Measurements from ENCODE around the gene WFDC1. TPM values are rescaled to one million over a fixed set of nuclear protein-coding genes. Genes with fewer than 3 reads are reported as not detected.
"Not testable (repeated sequence)": the region's sequence is repeated elsewhere in the genome, so short reads cannot be mapped to it uniquely, and the experiment has no call there.

WFDC1 gene
- total RNA-seq, 1 donor from 2014 or later: 12.0 TPM

- Histone ChIP-seq H3K4me1 (no peaks in the 10 kb centered on the region), H3K36me3 (no peaks in the 10 kb centered on the region), H3K4me3 (no peak overlapping the region), H3K9me3 (no peaks in the 10 kb centered on the region), H3K27me3 (no peaks in the 10 kb centered on the region), H3K27ac (no peak overlapping the region)
- intact Hi-C loops (cut with DNase I): no loop called here
- TF ChIP-seq CTCF (IDR thresholded peaks at IDR 0.05): no peak
- no peak for TF ChIP-seq POLR2A (IDR thresholded peaks at IDR 0.05)
- no peak for TF ChIP-seq POLR2AphosphoS5 (IDR thresholded peaks at IDR 0.05; ENCODE audit: insufficient read depth in 1 of 2, low read depth in 1 of 2)
- DNase-seq (ENCODE audit: extremely low spot score in 2 of 2): no peak
Observed at GRCh38 chr16:84341528-84342295, 47.0 kb downstream of the WFDC1 start.

GRCh38 chr16:84343800-84344199 is 49.1 kb downstream of the WFDC1 start:
- H3K9me3 ChIP-seq; DNase-seq (ENCODE audit: extremely low spot score in 2 of 2); intact Hi-C loops (cut with DNase I); H3K4me3 ChIP-seq; H3K36me3 ChIP-seq; H3K27ac ChIP-seq; H3K4me1 ChIP-seq; H3K27me3 ChIP-seq: not testable (repeated sequence)

GRCh38 chr16:84344781-84345180 is 50.1 kb downstream of the WFDC1 start:
- H3K9me3 ChIP-seq: no peaks in the 10 kb centered on the region
- H3K36me3 ChIP-seq: no peaks in the 10 kb centered on the region
- no peaks in the 10 kb centered on the region for H3K27me3 ChIP-seq
- no peak overlapping the region for H3K27ac ChIP-seq
- H3K4me3 ChIP-seq: no peak overlapping the region
- DNase-seq (ENCODE audit: extremely low spot score in 2 of 2): no peak
- no peaks in the 10 kb centered on the region for H3K4me1 ChIP-seq
- no peak for TF ChIP-seq CTCF (IDR thresholded peaks at IDR 0.05)
- TF ChIP-seq POLR2AphosphoS5 (IDR thresholded peaks at IDR 0.05; ENCODE audit: insufficient read depth in 1 of 2, low read depth in 1 of 2): no peak
- TF ChIP-seq POLR2A (IDR thresholded peaks at IDR 0.05): no peak
- intact Hi-C loops (cut with DNase I): no loop called here

GRCh38 chr16:84347161-84347560 is 52.5 kb downstream of the WFDC1 start:
- Histone ChIP-seq H3K4me1 (no peaks in the 10 kb centered on the region), H3K27ac (no peak overlapping the region), H3K4me3 (no peak overlapping the region), H3K36me3 (no peaks in the 10 kb centered on the region), H3K9me3 (no peaks in the 10 kb centered on the region), H3K27me3 (no peaks in the 10 kb centered on the region)
- no peak for DNase-seq (ENCODE audit: extremely low spot score in 2 of 2)
- intact Hi-C loops (cut with DNase I): no loop called here
- no peak for TF ChIP-seq CTCF (IDR thresholded peaks at IDR 0.05)
- no peak for TF ChIP-seq POLR2A (IDR thresholded peaks at IDR 0.05)
- TF ChIP-seq POLR2AphosphoS5 (IDR thresholded peaks at IDR 0.05; ENCODE audit: insufficient read depth in 1 of 2, low read depth in 1 of 2): no peak

GRCh38 chr16:84348386-84348888 is 53.8 kb downstream of the WFDC1 start:
- TF ChIP-seq CTCF (IDR thresholded peaks at IDR 0.05) (no peak), POLR2AphosphoS5 (IDR thresholded peaks at IDR 0.05; ENCODE audit: insufficient read depth in 1 of 2, low read depth in 1 of 2) (no peak), POLR2A (IDR thresholded peaks at IDR 0.05) (no peak)
- no peaks in the 10 kb centered on the region for H3K9me3 ChIP-seq
- no peaks in the 10 kb centered on the region for H3K27me3 ChIP-seq
- DNase-seq (ENCODE audit: extremely low spot score in 2 of 2): no peak
- H3K27ac ChIP-seq: no peak overlapping the region
- no peaks in the 10 kb centered on the region for H3K36me3 ChIP-seq
- intact Hi-C loops (cut with DNase I): no loop called here
- no peak overlapping the region for H3K4me3 ChIP-seq
- H3K4me1 ChIP-seq: no peaks in the 10 kb centered on the region

All from vagina (tissue), 2 donors.